Measurements from ENCODE around the gene ACAP3.

DNA sequence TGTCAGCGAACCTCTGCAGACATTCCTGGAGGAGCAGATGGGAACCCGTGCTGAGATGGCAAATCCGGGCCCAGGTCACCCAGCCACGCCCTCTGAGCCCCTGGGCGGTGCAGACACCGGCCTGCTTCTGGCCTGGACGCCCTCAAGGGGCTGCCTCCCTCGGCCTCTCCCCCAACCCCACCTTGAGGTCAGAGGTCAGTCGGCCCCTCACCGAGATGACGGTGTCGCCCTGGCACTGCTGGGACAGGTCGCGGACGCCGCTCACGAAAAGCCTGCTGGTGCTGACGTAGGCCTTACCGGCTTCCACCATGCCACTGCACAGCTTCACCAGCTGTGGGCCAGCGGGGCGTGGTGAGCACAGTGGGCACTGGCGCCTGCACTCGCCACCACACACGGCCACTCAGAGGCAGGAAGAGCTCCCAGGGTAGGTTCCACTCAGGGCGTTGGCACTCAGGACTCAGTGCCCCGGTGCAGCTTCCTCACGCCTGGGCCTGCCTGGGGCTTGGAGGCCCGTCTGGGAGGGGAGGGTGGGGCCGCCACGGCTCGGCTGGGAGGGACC, 4.7 kb downstream of the ACAP3 start:
- TF ChIP-seq, protein P1, sequence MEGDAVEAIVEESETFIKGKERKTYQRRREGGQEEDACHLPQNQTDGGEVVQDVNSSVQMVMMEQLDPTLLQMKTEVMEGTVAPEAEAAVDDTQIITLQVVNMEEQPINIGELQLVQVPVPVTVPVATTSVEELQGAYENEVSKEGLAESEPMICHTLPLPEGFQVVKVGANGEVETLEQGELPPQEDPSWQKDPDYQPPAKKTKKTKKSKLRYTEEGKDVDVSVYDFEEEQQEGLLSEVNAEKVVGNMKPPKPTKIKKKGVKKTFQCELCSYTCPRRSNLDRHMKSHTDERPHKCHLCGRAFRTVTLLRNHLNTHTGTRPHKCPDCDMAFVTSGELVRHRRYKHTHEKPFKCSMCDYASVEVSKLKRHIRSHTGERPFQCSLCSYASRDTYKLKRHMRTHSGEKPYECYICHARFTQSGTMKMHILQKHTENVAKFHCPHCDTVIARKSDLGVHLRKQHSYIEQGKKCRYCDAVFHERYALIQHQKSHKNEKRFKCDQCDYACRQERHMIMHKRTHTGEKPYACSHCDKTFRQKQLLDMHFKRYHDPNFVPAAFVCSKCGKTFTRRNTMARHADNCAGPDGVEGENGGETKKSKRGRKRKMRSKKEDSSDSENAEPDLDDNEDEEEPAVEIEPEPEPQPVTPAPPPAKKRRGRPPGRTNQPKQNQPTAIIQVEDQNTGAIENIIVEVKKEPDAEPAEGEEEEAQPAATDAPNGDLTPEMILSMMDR (IDR thresholded peaks at IDR 0.05), result no peak
- no peak for TF ChIP-seq EZH2phosphoT487 (IDR thresholded peaks at IDR 0.05)
- TF ChIP-seq EZH2 (IDR thresholded peaks at IDR 0.05), result no peak

All from neural progenitor cell (in vitro differentiated cells).